PC-3 (cell line): Measurements from ENCODE around the gene ACRV1.

Experiments
- EZH2 ChIP-seq: fragments of 300-600 bp; sonication (generic); IDR thresholded peaks from one replicate; pipeline ENCODE4 v1.6.1; 2017; ENCODE audit warnings: antibody characterized with exemption, mild to moderate bottlenecking, low read length; ENCODE audit not compliant: unreplicated experiment
- EZH2phosphoT487 ChIP-seq: fragments of 300-600 bp; sonication (generic); IDR thresholded peaks from 2 replicates; pipeline ENCODE4 v1.6.1; 2018; ENCODE audit warnings: mild to moderate bottlenecking, antibody characterized with exemption, low read length, borderline replicate concordance
- TF ChIP-seq, protein P1 (sequence below): fragments of 300-600 bp; sonication (generic); conservative IDR thresholded peaks from 2 replicates; pipeline ENCODE4 v1.5.1; 2017; ENCODE audit warnings: antibody characterized with exemption, low read depth, mild to moderate bottlenecking, low read length

GRCh38 chr11:125625630-125626287 lies 54.9 kb downstream of the ACRV1 start:
- TF ChIP-seq, protein P1, sequence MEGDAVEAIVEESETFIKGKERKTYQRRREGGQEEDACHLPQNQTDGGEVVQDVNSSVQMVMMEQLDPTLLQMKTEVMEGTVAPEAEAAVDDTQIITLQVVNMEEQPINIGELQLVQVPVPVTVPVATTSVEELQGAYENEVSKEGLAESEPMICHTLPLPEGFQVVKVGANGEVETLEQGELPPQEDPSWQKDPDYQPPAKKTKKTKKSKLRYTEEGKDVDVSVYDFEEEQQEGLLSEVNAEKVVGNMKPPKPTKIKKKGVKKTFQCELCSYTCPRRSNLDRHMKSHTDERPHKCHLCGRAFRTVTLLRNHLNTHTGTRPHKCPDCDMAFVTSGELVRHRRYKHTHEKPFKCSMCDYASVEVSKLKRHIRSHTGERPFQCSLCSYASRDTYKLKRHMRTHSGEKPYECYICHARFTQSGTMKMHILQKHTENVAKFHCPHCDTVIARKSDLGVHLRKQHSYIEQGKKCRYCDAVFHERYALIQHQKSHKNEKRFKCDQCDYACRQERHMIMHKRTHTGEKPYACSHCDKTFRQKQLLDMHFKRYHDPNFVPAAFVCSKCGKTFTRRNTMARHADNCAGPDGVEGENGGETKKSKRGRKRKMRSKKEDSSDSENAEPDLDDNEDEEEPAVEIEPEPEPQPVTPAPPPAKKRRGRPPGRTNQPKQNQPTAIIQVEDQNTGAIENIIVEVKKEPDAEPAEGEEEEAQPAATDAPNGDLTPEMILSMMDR, result no peak
- TF ChIP-seq EZH2 (no peak), EZH2phosphoT487 (no peak)
